Measurements from ENCODE around the gene PITRM1. TPM values are rescaled to one million over a fixed set of nuclear protein-coding genes. Genes with fewer than 3 reads are reported as not detected.
"Not testable (repeated sequence)": the region's sequence is repeated elsewhere in the genome, so short reads cannot be mapped to it uniquely, and the experiment has no call there.

Gene PITRM1
- total RNA-seq, 2 donors from 2014 or later: 43.7 to 52.3 TPM

DNA sequence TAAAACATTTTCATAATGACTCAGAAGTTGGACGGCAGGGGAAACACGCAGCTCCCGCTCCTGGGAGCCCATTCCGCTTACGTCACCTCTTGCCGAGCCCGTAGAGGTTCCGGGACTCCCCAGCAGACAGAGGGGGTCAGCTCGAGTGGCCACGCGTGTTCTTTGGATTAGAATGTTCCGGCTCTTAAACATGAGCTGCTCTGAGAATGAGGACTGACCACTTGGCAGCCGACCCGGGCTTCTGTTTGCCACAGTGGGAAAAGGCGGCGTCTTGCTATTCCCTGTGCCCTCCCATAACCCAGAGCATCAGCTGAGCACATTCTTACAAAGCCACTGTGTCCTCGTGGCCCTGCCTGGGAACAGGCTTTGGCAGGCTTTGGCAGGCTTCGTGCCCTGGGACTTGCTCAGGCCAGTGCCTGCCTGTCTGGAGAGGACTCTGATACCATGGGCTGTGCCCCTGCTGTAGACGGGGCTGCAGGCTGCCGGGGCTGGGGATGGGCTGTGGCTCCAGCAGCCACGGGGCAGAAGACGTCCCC, 65.1 kb downstream of the PITRM1 start:
- no peaks in the 10 kb centered on the region for H3K27me3 ChIP-seq
- H3K9ac ChIP-seq (ENCODE audit: low read depth in 2 of 2, low read length in 2 of 2): no peak overlapping the region
- no peaks in the 10 kb centered on the region for H3K9me3 ChIP-seq
- intact Hi-C loops (cut with DNase I): no loop called here
- TF ChIP-seq, protein P1, sequence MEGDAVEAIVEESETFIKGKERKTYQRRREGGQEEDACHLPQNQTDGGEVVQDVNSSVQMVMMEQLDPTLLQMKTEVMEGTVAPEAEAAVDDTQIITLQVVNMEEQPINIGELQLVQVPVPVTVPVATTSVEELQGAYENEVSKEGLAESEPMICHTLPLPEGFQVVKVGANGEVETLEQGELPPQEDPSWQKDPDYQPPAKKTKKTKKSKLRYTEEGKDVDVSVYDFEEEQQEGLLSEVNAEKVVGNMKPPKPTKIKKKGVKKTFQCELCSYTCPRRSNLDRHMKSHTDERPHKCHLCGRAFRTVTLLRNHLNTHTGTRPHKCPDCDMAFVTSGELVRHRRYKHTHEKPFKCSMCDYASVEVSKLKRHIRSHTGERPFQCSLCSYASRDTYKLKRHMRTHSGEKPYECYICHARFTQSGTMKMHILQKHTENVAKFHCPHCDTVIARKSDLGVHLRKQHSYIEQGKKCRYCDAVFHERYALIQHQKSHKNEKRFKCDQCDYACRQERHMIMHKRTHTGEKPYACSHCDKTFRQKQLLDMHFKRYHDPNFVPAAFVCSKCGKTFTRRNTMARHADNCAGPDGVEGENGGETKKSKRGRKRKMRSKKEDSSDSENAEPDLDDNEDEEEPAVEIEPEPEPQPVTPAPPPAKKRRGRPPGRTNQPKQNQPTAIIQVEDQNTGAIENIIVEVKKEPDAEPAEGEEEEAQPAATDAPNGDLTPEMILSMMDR (IDR thresholded peaks at IDR 0.05): no peak
- peaks cover 27% of the 10 kb centered on the region for H3K36me3 ChIP-seq
- H3K27ac ChIP-seq: no peak overlapping the region
- H3K4me1 ChIP-seq: no peaks in the 10 kb centered on the region
- H3K4me3 ChIP-seq: no peak overlapping the region
- no peak for DNase-seq

DNA sequence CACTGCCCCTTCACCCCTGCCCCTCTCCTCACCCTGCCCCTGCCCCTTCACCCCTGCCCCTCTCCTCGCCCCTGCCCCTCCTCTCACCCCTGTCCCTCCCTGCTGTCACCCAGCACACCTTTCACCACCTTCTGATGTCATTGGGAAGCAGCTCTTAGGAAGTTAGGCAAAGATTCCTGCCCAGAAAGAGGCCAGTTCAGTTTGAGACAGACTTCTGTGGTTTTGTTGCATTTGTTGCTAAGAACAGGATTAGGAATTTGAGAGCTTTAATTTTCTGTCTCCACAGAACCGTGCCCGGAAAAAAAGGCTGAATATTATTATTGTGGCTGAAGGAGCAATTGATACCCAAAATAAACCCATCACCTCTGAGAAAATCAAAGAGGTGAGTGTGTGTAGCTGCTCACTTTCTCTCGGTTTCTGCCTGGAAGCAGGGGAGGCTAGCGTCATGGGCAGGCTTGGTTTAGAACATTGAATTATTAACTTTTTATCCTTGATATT, 65.6 kb downstream of the PITRM1 start:
- Histone ChIP-seq H3K4me1 (no peaks in the 10 kb centered on the region), H3K36me3 (peaks cover 23% of the 10 kb centered on the region), H3K27me3 (no peaks in the 10 kb centered on the region), H3K27ac (no peak overlapping the region), H3K9me3 (no peaks in the 10 kb centered on the region), H3K9ac (ENCODE audit: low read depth in 2 of 2, low read length in 2 of 2) (no peak overlapping the region), H3K4me3 (no peak overlapping the region)
- no peak for DNase-seq
- intact Hi-C loops (cut with DNase I): no loop called here
- TF ChIP-seq, protein P1 (IDR thresholded peaks at IDR 0.05): no peak

DNA sequence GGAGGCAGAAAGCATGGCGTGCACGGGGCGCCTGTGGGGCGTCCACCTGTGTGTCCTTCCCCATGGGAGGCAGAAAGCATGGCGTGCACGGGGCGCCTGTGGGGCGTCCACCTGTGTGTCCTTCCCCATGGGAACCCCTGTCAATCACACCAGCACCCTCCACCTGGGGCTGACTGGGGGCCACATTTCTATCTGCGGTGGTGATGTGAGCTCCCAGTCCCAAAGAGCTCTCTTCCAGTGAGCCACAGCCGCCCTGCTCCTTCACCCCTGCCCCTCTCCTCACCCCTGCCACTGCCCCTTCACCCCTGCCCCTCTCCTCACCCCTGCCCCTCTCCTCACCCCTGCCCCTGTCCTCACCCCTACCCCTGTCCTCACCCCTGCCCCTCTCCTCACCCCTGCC, 66.3 kb downstream of the PITRM1 start:
- DNase-seq; intact Hi-C loops (cut with DNase I); H3K4me3 ChIP-seq; H3K9ac ChIP-seq (ENCODE audit: low read depth in 2 of 2, low read length in 2 of 2); H3K27ac ChIP-seq; H3K9me3 ChIP-seq; H3K4me1 ChIP-seq; H3K27me3 ChIP-seq: not testable (repeated sequence)
- peaks cover 23% of the 10 kb centered on the region for H3K36me3 ChIP-seq

DNA sequence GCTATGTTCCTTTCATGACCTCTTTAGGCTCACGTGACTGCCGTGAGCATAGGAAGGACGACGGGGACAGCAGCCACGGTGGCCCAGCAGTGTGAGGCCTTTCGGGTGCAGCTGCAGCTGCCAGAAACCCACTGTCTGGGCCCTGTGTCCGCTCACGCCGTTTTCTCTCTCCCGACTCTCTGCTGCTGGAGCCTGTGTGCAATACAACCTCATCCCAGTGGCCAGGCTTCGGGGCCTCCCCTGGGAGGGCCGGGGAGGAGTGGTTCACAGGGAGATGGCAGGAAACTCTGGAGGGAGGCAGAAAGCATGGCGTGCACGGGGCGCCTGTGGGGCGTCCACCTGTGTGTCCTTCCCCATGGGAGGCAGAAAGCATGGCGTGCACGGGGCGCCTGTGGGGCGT, 66.7 kb downstream of the PITRM1 start:
- Histone ChIP-seq H3K27ac (no peak overlapping the region), H3K27me3 (no peaks in the 10 kb centered on the region), H3K4me1 (no peaks in the 10 kb centered on the region), H3K36me3 (peaks cover 23% of the 10 kb centered on the region), H3K9ac (ENCODE audit: low read depth in 2 of 2, low read length in 2 of 2) (no peak overlapping the region), H3K9me3 (no peaks in the 10 kb centered on the region), H3K4me3 (no peak overlapping the region)
- DNase-seq: no peak
- TF ChIP-seq, protein P1 (IDR thresholded peaks at IDR 0.05): no peak
- intact Hi-C loops (cut with DNase I): no loop called here

DNA sequence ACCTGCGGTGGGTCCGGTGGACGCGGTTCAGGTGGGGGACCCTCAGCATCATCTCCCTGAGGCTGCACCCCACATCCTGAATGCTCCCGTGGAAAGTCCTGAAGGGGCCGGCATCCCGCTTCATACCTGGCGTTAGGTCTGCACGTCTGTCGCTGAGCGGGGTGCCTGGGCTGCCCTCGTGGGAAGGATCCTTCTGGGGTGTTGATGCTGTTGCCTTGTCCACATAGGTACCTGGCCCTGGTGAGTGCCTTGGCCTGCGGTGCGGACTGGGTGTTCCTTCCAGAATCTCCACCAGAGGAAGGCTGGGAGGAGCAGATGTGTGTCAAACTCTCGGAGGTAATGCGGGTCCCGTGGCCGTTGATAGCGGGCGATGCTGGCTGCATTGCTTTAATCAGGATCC, 67.4 kb downstream of the PITRM1 start:
- Histone ChIP-seq H3K4me3 (no peak overlapping the region), H3K36me3 (peaks cover 23% of the 10 kb centered on the region), H3K9me3 (no peaks in the 10 kb centered on the region), H3K9ac (ENCODE audit: low read depth in 2 of 2, low read length in 2 of 2) (no peak overlapping the region), H3K27ac (no peak overlapping the region), H3K4me1 (no peaks in the 10 kb centered on the region), H3K27me3 (no peaks in the 10 kb centered on the region)
- DNase-seq: no peak
- TF ChIP-seq, protein P1 (IDR thresholded peaks at IDR 0.05): no peak
- intact Hi-C loops (cut with DNase I): no loop called here

DNA sequence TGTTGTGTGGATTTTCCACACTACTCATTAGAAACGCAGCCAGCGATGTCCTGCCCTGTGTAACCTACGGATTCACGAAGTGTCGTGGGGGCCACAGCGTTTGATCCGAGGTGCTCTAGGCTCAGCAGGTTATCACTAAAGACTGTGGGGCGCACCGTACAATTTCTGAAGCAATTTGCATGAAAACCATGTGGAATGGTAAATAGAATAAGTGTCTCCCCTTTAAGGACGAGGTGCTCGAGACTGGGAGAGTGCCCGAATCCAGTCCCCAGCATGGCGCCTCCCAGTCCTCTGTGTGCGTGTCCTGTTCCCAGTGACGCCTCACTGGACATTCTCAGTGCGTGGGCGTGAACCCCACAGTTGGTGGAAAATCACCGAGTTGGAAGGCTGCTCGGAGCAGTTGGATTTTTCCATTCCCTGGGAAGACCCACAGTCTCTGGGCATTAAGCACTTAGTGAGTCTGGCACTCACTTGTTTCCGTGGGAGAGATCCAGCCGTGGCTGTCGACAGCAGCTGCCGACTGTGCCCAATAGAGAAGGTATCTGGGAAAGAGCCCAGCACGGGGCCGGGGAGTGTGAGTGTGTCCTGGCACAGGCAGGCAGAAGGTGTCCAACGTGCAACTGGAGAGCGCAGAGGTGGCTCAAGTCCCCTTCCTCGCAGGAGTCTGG, 68.2 kb downstream of the PITRM1 start:
- intact Hi-C loops (cut with DNase I): no loop called here
- no peak overlapping the region for H3K4me3 ChIP-seq
- H3K9ac ChIP-seq (ENCODE audit: low read depth in 2 of 2, low read length in 2 of 2): no peak overlapping the region
- no peak overlapping the region for H3K27ac ChIP-seq
- H3K4me1 ChIP-seq: no peaks in the 10 kb centered on the region
- TF ChIP-seq, protein P1 (IDR thresholded peaks at IDR 0.05): no peak
- no peaks in the 10 kb centered on the region for H3K9me3 ChIP-seq
- peaks cover 20% of the 10 kb centered on the region for H3K36me3 ChIP-seq
- no peak for DNase-seq
- no peaks in the 10 kb centered on the region for H3K27me3 ChIP-seq
